ENCODE results near the gene LRPAP1.

LRPAP1 gene

GRCh38 chr4:3501126-3501824 is 30.9 kb downstream of the LRPAP1 start:
- no peak for DNase-seq (ENCODE audit: low spot score)

- DNase-seq (ENCODE audit: low spot score) = no peak
Measured at GRCh38 chr4:3500634-3501101, 31.6 kb downstream of the LRPAP1 start.

GRCh38 chr4:3500111-3500510 is 32.1 kb downstream of the LRPAP1 start:
- DNase-seq (ENCODE audit: low spot score) = no peak

GRCh38 chr4:3499710-3500109 is 32.5 kb downstream of the LRPAP1 start:
- DNase-seq (ENCODE audit: low spot score) = no peak

- no peak for DNase-seq (ENCODE audit: low spot score)
Measured at GRCh38 chr4:3498901-3499510, 33.2 kb downstream of the LRPAP1 start.

GRCh38 chr4:3498407-3498806 is 33.8 kb downstream of the LRPAP1 start:
- DNase-seq (ENCODE audit: low spot score) = no peak

- no peak for DNase-seq (ENCODE audit: low spot score)
Measured at GRCh38 chr4:3497523-3498389, 34.5 kb downstream of the LRPAP1 start.

- no peak for DNase-seq (ENCODE audit: low spot score)
Measured at GRCh38 chr4:3497095-3497494, 35.1 kb downstream of the LRPAP1 start.

- DNase-seq (ENCODE audit: low spot score) = no peak
Measured at GRCh38 chr4:3496021-3496420, 36.2 kb downstream of the LRPAP1 start.

GRCh38 chr4:3495204-3495975 is 36.8 kb downstream of the LRPAP1 start:
- DNase-seq (ENCODE audit: low spot score) = no peak

GRCh38 chr4:3494462-3494871 is 37.8 kb downstream of the LRPAP1 start:
- DNase-seq (ENCODE audit: low spot score) = no peak

GRCh38 chr4:3493720-3494461 is 38.3 kb downstream of the LRPAP1 start:
- DNase-seq (ENCODE audit: low spot score) = no peak

GRCh38 chr4:3492741-3493719 is 39.2 kb downstream of the LRPAP1 start:
- no peak for DNase-seq (ENCODE audit: low spot score)

- peak; percentile 68 for DNase-seq (ENCODE audit: low spot score)
Measured at GRCh38 chr4:3491681-3492405, 40.4 kb downstream of the LRPAP1 start.

GRCh38 chr4:3489451-3489962 is 42.7 kb downstream of the LRPAP1 start:
- peak; percentile 52 for DNase-seq (ENCODE audit: low spot score)

GRCh38 chr4:3488820-3489219 is 43.4 kb downstream of the LRPAP1 start:
- no peak for DNase-seq (ENCODE audit: low spot score)

- DNase-seq (ENCODE audit: low spot score) = no peak
Measured at GRCh38 chr4:3487861-3488260, 44.4 kb downstream of the LRPAP1 start.

GRCh38 chr4:3486541-3487540 is 45.4 kb downstream of the LRPAP1 start:
- DNase-seq (ENCODE audit: low spot score) = no peak

Data from GM03348 (cell line).